Posterior vena cava (tissue), 2 donors: Measurements from ENCODE around the gene RAB27B. TPM values are rescaled to one million over a fixed set of nuclear protein-coding genes. Genes with fewer than 3 reads are reported as not detected.

Experiments
- DNase-seq: peaks from one replicate; pipeline ENCODE4 v3.0.0-alpha.2; 2020; ENCODE audit warnings: low spot score
- intact Hi-C, 2 donors: fragments of 100-400 bp; cut with DNase I; formaldehyde crosslinking; loops; one replicate each; pipeline versions ENCODE4 v1.14.1 to v1.14.2; 2022 to 2023
- total RNA-seq, 2 donors: library from RNA; stranded (reverse); fragmentation: NEBNext Ultra II Directional; extraction: Animal tissue kit (Norgen Biotek cat#: 25700); gene quantifications; one replicate each; pipeline ENCODE4 v1.2.1, GENCODE V29; 2021
- donor health status: DM: yes; HTN: yes; CAD: no.
- donor health status: DM: yes; HTN: yes; CAD: no.

Gene RAB27B
- total RNA-seq, 2 donors from 2014 or later, result 0.33 to 1.2 TPM

DNA sequence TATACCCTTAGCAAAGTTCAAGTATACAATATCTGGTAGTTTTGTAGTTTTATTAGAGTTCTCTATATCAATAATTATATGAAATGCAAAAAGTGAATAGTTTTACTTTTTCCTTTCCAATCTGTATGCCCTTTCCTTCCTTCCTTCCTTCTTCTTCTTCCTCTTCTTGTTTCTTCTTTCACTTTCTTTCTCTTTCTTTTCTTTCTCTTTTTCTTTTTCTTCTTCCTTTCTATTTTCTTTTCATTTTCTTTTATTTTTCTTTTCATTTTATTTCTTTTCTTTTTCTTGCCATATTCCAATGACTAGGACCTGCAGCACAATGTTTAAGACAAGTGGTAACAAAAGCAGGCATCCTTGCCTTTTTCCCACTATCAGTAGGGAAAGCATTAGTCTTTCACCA, 71.2 kb downstream of the RAB27B start:
- no peak for DNase-seq
- intact Hi-C loops, result no loop called here

DNA sequence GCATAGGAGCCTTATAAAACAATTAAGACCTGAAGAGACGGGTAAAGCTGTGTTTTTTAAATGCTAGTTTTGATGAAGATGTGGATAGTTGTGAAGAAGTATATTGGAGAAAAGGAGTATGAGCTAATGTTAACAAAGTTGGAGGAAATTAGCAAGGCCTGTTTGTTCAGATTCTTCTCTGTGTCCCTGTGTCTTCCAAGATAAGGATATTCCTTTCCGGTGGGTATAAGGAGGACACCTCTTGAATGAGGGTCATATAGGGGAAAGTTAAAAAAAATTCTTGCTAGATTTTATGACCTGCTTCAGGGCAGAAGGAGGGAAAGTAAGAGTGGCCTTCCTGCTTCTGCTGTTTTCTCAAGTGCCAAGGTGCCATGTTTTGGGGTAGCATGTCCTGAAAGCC, 72.0 kb downstream of the RAB27B start:
- intact Hi-C loops, result no loop called here
- no peak for DNase-seq

DNA sequence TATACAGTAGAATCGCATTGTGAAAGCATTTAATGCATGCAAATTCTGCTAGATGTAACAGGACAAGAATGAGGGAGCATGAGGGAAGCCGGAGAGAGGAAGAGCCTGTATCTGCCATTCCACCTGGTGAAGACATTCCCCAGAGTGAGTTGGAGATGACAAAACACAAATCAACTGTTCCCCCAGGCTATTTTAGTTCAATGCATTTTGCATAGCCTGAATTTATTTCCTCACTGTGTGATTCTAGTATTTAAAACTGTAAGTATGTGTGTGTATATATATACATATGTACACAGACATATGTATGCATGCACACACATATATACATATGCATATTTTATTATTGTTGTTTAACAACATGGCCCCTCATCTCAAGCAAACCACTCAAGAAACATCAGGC, 76.3 kb downstream of the RAB27B start:
- no peak for DNase-seq
- intact Hi-C loops, result no loop called here

DNA sequence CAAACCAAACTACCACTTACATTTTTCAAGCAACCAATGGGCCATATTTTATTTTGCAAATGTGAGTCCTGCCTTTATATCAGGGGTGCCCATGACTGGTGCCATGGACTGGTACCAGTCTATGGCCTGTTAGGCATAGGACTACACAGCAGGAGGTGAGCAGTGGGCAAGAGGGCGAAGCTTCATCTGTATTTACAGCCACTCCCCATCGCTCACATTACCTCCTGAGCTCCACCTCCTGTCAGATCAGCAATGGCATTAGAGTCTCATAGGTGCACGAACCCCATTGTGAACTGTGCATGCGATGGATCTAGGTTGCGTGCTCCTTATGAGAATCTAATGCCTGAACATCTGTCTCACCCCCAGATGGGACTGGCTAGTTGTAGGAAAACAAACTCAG, 77.4 kb downstream of the RAB27B start:
- no peak for DNase-seq
- intact Hi-C loops, result no loop called here

DNA sequence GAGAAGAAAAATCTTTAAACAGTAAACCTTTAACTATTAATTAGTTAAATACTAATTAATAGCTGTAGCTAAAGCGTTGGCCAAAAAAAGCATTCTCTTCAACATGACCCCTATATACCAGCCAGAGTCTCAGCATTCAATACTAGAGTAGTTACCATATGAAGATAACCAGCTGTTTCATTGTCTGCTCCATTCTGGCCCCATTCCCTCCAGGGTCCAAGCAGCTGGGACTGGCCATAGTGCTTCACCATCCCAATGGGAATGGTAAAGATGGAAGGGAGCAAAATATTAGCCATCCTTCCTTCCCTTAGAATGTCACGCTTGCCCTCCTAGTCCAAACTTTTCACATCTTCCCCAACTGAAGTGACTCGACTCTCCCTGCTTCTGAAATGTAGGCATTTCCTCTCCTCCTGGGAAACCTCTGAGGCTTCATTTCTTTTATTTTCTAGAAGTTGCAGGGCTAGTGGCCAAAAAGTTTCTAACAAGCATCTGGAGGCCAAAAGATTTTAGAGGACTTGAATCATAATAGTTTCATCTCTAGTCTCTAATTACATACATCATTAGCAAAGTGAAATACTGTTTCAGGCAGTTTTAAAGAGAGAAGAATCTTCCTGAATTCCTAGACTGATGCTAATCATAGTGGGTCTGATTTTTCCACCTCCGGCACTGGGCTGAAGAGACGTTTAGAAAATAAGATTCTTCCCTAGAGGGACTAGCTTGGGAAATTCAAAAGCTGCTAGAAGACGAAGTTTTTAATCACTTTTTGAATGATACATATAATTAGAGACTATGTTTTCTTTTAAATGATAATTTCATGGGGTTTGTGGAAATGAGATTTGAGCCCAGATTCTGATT, 78.3 kb downstream of the RAB27B start:
- no peak for DNase-seq
- intact Hi-C loops, result no loop called here

DNA sequence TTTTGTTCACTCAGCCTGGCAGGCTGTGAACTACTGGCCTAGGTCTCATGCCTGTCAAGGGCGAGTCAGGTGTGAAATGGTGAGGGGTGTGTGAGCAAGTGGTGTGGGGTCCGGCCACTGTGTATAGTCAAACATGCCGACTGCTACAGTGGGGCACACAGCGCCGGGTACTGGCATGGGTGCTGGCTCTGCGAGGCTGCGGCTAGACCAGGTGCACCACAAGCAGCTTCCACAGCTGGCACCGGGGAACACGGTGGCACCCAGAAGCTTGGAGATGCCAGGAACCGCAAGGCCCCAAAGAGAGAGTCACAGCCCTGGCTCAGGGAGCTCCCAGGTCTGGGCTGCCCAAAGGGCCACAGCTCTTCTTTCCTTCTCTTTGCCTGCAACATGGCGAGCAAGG, 81.3 kb downstream of the RAB27B start:
- intact Hi-C loops, result no loop called here
- DNase-seq, result no peak

DNA sequence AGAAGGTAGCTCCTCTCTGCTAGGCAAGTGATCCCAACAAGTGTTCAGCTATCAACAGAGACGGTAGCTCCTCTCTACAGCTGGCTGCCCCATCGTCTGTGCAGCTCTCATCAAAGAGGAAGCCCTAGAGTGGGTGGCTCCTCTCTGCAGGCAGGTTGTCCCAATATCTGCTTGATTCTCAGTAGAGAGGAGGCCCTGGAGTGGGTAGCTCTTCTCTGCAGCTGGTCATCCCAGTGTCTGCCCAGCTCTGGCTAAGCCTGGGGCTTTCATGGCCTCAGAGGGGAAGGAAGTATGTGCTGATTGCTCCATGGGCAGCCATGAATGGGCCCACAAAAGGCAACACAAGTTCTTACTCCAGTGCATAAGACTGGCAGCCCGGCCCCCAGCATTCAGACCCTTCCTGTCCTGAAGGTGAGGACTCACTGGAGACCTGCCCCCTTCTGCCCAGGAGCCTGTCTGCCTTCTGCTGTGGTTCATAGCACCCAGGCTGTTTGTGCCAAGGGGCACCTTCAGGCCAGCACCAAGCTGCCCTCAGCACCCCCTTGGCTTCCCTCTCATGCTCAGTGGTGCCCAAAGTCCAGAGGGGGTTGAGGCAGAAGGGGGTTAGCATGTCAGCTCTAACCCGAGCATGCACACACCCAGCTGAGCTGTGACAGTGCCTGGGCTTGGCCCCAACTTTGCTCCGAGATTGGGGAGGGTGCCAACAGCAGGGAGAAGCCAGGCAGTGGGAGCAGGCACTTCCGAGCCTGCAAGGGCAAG, 82.1 kb downstream of the RAB27B start:
- intact Hi-C loops, result no loop called here
- DNase-seq, result no peak

DNA sequence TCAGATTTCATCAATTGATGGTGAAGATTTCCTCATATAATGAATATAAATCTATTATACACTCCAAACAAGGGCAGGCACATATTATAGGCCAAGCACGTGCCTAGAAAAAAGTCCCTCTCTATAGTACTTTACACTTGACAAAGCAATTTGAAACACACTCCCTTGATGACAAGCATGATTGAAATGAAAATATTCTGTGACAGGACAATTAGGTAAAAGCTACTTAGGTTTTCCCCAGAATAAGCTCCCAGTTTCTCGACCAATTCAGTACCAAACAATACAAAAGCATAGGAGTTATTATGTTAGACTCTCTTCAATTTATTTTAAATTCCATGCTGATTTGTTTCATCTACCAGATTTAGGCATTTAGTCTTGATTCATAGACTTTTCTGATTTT, 83.3 kb downstream of the RAB27B start:
- DNase-seq, result no peak
- intact Hi-C loops, result no loop called here

DNA sequence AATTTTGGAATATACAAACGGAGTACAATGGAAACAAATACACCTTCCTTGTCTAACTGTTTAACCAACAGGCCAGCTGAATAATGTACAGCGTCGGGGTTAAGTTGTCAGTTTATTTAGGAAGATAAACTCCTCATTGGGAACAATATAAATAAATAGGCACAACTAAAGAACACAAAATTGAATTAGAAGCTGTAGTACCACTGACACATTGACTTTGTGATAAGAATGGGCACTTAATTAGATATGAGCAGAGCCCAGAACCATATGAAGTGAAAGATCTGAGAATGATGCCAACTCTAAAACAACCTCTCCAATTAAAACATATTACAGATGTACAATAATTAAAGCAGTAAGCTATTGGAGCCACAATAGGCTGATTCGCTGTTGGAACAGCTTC, 86.5 kb downstream of the RAB27B start:
- intact Hi-C loops, result no loop called here
- no peak for DNase-seq

DNA sequence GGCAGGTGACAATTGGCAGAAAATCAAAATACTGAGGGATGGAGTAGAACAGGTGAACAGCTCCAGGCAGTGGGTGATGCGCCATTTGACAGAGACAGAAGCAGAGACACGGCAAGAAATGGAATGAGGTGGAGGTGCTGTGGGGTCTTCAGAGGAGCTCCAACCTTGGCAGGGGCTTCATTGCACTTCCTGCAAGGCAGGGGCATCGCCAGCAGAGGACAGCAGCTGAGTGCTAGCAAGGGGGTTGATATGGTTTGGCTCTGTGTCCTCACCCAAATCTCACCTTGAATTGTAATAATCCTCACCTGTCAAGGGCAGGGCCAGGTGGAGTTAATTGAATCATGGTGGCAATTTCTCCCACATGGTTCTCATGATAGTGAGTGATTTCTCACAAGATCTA, 88.2 kb downstream of the RAB27B start:
- DNase-seq, result no peak
- intact Hi-C loops, result no loop called here

DNA sequence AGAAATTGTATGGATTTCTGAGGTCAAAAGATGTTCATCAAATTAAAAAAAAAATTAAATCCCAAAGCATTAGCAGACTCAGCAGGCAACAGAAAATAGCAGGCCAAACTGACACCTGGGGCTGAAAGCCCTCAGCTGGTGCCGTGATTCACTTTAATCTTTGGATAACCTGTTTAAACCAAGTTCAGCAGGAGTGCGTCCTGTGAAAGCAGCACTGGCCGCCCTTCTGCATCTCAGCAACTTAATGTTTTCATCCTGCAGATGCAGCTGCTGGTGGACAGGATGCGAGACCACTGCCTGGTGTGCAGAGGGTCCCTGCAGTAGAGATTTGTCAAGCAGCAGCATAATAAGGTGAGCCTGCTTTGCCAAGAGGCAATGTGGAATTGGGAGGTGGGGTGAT, 89.8 kb downstream of the RAB27B start:
- DNase-seq, result no peak
- intact Hi-C loops, result no loop called here

DNA sequence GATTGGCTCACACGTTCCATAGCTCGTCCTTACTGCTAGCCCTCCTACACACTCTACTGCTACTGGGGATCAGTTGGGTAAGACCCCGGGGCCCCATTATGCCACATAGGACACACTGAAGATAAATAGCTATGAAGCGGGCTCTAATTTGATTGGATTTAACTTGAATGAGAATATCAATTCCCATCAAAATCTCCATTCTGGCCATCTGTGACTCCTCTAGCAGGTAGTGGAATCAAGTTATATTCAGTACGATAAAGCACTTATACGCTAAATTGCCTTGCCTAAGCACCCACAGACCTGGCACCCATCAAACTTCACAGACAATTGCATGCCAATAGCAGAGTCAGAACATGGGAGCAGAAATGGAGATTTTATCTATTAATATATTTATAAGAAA, 91.1 kb downstream of the RAB27B start:
- DNase-seq, result no peak
- intact Hi-C loops, result no loop called here

DNA sequence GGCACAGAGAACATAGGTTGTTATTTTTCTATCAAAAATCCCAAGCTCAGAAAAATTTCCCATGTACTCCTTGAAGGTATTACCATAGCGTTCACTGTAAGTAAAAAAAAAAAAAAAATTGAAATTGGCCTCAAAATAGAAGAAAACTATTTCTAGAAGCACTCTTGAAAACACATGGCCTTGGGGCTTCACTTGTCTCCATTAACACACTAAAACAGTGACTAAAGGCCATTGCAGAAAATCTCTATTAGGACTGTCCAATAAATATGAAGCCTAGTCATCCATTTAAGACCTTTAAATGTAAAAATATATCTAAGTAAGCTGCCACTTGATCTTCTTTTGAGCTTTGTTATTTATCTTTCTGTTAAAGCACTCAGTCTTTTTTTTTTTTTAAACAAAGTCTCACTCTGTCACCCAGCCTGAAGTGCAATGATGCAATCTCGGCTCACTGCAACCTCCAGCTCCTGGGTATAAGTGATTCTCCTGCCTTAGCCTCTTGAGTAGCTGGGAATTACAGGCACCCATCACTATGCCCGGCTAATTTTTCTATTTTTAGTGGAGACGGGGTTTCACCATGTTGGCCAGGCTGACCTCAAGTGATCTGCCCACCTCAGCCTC, 95.2 kb downstream of the RAB27B start:
- intact Hi-C loops, result no loop called here
- no peak for DNase-seq

DNA sequence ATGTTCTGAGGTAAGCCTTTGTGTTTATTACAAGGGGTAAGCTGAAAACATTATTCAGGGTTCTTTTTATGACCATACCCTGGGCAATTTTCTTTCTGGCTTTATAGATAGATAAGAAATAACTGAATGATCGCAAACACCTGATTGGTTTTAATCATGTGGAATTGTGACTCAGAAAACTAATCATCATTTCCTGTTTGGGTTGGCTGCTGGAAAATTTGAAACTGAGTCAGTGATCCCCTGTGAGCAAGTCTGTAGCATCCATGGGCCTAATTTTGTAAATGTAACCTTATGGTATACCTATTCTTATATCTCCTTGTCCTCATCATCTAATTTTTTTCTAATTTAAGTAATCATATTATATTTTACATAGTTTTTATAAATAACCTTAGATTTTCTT, 96.7 kb downstream of the RAB27B start:
- DNase-seq, result no peak
- intact Hi-C loops, result no loop called here

DNA sequence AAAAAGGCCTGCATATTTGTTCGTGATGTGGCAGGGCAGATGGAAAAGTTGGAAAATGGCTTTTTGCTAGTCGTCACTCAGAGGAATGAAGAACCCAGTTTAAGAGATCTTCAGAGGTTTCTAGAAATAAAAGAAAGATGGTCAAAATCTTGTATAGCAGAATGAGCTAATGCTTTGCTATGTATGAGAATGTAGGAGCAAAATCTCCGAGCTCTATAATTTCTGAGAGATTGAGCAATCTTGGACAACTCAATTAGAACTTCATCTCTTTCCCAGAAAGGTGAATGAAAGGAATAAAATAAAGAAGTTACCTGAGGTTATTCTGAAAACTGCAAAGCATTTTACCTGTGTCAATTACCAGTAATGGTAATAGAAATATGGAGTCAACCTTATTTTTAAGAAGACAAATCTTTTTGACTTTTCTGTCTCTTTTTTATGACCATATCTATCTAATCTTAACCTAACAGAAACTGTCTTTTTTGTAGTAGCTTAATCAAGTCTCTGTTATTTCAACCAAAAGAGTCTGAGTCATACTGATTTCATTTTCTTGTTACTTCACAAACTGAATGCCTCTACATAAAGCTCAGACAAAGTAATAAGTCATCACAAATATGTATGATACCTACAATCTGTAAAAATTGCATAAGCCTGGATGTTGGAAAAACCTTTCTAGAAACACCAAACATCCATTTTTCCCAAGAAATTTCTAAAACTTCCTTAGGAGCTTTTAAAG, 98.5 kb downstream of the RAB27B start:
- intact Hi-C loops, result no loop called here
- no peak for DNase-seq

DNA sequence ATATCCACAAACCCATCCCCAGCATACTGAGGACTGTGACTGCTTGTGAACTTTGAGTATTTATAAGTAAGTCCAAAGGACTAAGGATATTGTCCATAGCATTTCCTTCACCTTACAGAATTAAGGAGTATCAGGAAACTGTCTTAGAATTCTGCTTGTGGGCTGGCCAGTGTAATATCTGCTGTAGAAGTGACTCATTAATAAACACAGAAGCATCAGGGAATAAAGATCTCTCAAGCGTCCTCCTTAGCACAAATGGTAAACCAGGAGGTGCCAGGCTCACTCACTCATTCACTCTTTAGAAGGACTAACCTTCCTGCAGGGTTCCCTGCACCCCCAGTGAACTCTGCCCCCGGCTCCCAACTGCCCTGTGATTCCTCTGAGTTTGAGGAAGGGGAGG, 100.0 kb downstream of the RAB27B start:
- DNase-seq, result no peak
- intact Hi-C loops, result no loop called here

DNA sequence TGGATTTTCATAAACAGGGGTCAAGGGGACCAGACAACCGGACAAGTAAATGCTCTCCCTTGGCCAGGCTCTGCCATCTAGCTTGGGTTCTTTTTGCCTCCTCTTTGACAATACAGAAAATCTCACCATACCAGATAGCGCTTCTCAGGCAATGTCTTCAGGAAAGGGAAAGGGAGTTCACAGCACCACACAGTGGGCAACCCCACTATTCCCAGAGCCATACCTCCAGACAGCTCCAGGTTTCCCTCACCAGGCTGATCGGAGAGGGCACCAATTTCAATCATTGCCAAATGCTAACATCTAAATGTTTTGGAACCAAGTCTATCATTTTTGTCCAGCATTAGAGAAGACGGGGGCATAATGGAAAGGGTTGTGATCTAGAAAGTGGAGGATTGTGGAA, 102.9 kb downstream of the RAB27B start:
- no peak for DNase-seq
- intact Hi-C loops, result no loop called here

DNA sequence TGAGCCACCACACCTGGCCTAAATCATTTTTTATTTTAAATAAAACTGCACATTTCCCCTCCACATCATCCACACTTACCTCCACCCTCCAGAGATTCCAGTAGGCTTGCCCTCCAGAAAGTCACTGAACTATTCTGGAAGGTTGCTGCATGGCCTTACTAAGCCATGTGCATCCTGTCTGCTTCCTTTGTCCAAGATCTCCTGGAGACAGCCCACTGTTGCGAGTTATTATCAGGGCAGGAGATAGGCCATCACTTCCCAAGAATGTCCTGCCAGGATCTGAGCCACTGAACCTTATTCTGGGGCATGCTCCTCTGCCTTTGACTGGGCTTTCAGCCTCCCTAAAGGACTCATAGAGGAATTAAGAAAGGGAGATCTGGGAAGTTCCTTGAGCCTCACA, 104.2 kb downstream of the RAB27B start:
- no peak for DNase-seq
- intact Hi-C loops, result no loop called here

DNA sequence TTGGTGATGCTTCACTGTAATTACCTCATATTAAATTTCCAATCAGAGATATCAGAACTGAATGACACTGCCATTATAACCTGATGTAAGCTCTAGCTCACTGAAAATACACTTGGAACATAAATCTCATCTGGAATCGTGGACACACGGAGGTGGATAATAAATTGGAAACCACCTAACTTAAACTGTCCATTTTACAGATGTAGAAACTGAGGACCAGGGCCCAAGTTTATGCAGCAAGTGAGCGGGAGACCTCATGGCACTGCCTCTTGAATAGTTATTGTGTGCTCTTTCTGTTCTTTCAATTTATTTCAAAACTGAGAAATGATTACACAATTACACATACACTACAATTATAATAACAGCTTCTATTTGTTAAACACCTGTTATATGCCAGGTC, 110.2 kb downstream of the RAB27B start:
- intact Hi-C loops, result no loop called here
- no peak for DNase-seq

DNA sequence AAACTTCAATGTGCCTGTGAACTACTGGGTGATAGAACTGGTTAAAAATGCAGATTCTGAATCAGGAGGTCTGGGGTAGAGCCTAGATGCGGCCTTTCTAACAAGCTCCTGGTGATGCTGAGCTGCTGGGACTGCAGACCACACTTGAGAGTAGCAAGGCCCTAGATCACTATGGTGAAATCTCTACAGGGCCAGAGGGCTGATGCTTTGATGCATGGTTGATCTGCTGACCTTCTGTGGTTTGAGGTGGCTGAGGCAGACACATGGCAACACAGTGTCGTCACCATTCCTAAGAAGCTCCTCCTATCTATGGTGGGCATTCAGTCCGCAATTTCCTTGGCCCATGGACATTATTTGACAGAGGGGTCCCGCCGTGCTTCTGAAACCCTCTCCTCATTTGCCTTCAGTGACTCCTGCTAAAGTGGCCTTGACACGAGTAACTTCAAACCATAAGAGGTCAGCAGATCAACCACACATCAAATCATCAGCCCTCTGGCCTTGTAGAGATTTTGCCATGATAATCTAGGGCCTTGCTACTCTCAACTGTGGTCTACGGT, 111.2 kb downstream of the RAB27B start:
- intact Hi-C loops, result no loop called here

More for the DNA sequence above, 111.2 kb downstream of the RAB27B start:
- no peak for DNase-seq
